ENCODE measurements around the gene FMO4.
A peak's percentile ranks its signal among the peaks of the same experiment; 100 is the strongest.

The FMO4 gene, protein sequence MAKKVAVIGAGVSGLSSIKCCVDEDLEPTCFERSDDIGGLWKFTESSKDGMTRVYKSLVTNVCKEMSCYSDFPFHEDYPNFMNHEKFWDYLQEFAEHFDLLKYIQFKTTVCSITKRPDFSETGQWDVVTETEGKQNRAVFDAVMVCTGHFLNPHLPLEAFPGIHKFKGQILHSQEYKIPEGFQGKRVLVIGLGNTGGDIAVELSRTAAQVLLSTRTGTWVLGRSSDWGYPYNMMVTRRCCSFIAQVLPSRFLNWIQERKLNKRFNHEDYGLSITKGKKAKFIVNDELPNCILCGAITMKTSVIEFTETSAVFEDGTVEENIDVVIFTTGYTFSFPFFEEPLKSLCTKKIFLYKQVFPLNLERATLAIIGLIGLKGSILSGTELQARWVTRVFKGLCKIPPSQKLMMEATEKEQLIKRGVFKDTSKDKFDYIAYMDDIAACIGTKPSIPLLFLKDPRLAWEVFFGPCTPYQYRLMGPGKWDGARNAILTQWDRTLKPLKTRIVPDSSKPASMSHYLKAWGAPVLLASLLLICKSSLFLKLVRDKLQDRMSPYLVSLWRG

DNA sequence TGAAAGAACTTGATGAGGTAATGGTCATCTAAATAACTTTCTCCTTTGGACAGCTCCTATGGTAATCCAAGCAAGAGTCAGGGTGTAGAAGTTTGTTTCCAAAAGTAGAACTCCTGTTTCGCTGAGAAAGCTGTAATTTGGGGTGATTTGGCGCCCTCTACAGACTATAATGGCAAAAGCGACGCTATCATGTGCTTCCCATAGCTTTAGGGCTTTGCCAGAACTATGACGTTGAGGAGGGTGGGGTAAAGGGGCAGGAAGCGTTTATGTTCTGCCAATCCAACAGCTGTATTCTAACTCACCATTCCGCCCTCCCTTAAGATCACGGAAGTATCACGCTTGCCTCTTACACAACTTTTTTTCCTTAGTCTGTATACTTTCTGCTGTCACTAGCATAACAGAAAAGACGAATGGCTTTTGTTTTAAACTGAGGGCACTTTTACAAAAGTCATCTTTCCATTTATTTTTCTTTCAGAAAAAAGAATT is at the start of gene FMO4:
Gene FMO4 (plus strand): TSS at position 349 of the 486 bp plus-strand sequence. CDS start 5,643 bp downstream, outside the sequence.
- TF ChIP-seq, protein P1, sequence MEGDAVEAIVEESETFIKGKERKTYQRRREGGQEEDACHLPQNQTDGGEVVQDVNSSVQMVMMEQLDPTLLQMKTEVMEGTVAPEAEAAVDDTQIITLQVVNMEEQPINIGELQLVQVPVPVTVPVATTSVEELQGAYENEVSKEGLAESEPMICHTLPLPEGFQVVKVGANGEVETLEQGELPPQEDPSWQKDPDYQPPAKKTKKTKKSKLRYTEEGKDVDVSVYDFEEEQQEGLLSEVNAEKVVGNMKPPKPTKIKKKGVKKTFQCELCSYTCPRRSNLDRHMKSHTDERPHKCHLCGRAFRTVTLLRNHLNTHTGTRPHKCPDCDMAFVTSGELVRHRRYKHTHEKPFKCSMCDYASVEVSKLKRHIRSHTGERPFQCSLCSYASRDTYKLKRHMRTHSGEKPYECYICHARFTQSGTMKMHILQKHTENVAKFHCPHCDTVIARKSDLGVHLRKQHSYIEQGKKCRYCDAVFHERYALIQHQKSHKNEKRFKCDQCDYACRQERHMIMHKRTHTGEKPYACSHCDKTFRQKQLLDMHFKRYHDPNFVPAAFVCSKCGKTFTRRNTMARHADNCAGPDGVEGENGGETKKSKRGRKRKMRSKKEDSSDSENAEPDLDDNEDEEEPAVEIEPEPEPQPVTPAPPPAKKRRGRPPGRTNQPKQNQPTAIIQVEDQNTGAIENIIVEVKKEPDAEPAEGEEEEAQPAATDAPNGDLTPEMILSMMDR (IDR thresholded peaks at IDR 0.05; ENCODE audit: poor library complexity, severe bottlenecking) = peak; percentile 94
- Histone ChIP-seq H3K9me3 (ENCODE audit: severe bottlenecking) (no peaks in the 10 kb centered on the region), H3K4me3 (ENCODE audit: severe bottlenecking) (peak within 1 kb of the TSS; percentile 3), H3K27me3 (ENCODE audit: insufficient read depth, poor library complexity, severe bottlenecking) (no peaks in the 10 kb centered on the region), H3K27ac (ENCODE audit: poor library complexity, severe bottlenecking) (no peak within 1 kb of the TSS), H3K4me1 (ENCODE audit: insufficient read depth, poor library complexity, severe bottlenecking) (peaks cover 3% of the 10 kb centered on the region), H3K36me3 (ENCODE audit: low read depth) (no peaks in the 10 kb centered on the region)
- DNase-seq (ENCODE audit: low spot score) = peak; percentile 83
- ATAC-seq (ENCODE audit: low read depth) = peak; percentile 100

DNA sequence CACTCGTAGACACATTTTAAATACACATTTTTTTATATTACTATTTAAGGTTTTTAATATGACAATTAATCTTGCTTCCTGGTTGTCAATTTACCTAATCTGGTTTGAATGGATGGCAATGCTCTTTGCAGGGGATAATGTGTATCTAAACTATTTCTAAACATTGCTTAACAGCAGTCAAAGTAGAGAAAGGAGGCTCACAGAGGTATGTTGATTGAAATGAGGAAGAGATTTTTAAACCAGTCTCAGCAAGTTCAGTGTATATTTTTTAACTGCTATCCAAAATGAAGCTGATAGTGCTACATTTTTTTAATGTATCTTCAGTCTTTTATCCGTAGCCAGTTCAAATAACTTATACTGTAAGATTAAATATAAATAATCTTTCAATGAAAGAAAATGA is 48.3 kb upstream of the FMO4 start:
- no peak overlapping the region for H3K4me3 ChIP-seq (ENCODE audit: severe bottlenecking)
- no peak for ATAC-seq (ENCODE audit: low read depth)
- H3K27ac ChIP-seq (ENCODE audit: poor library complexity, severe bottlenecking) = no peak overlapping the region
- no peaks in the 10 kb centered on the region for H3K9me3 ChIP-seq (ENCODE audit: severe bottlenecking)
- no peaks in the 10 kb centered on the region for H3K4me1 ChIP-seq (ENCODE audit: insufficient read depth, poor library complexity, severe bottlenecking)
- no peaks in the 10 kb centered on the region for H3K36me3 ChIP-seq (ENCODE audit: low read depth)
- TF ChIP-seq, protein P1 (IDR thresholded peaks at IDR 0.05; ENCODE audit: poor library complexity, severe bottlenecking) = no peak
- no peak for DNase-seq (ENCODE audit: low spot score)
- no peaks in the 10 kb centered on the region for H3K27me3 ChIP-seq (ENCODE audit: insufficient read depth, poor library complexity, severe bottlenecking)

DNA sequence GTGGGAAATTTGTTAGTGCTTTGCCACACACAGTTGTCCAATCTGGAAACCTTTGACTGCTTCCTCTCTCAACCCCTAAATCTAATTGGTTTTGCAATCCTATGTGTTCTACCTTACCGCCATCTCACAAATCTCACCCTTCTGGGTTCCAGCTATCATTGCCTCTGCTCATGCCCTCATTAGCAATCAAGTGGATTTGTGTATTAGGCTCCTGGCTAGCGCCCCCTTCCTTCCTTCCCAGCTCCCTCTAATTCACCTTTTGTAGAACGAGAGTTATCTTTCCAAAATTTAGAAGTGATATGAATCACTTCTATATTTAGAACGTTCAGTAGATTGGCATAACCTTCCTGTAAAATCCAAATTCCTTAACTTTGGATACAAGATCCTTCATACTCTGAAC is 47.1 kb upstream of the FMO4 start:
- no peak for ATAC-seq (ENCODE audit: low read depth)
- TF ChIP-seq, protein P1 (IDR thresholded peaks at IDR 0.05; ENCODE audit: poor library complexity, severe bottlenecking) = no peak

DNA sequence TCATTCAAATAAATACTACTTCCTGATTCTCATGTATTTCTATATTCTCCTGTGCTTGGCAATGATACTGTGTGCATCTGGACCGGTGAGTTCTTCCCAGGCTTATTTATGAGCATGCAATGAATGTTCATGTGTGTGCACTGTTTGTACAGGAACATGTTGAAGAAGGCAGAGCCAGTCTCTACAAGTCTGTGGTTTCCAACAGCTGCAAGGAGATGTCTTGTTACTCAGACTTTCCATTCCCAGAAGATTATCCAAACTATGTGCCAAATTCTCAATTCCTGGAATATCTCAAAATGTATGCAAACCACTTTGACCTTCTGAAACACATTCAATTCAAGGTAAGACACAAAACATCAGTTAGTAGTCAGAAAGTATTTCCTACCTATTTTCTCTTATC is 46.6 kb upstream of the FMO4 start:
- Histone ChIP-seq H3K36me3 (ENCODE audit: low read depth) (no peaks in the 10 kb centered on the region), H3K4me3 (ENCODE audit: severe bottlenecking) (no peak overlapping the region), H3K9me3 (ENCODE audit: severe bottlenecking) (no peaks in the 10 kb centered on the region), H3K27ac (ENCODE audit: poor library complexity, severe bottlenecking) (no peak overlapping the region), H3K27me3 (ENCODE audit: insufficient read depth, poor library complexity, severe bottlenecking) (no peaks in the 10 kb centered on the region), H3K4me1 (ENCODE audit: insufficient read depth, poor library complexity, severe bottlenecking) (no peaks in the 10 kb centered on the region)
- TF ChIP-seq, protein P1 (IDR thresholded peaks at IDR 0.05; ENCODE audit: poor library complexity, severe bottlenecking) = no peak
- peak; percentile 36; the same call in 1 of the 3 replicates for ATAC-seq (ENCODE audit: low read depth)
- no peak for DNase-seq (ENCODE audit: low spot score)

More for the DNA sequence above, 47.1 kb upstream of the FMO4 start:
- H3K36me3 ChIP-seq (ENCODE audit: low read depth) = no peaks in the 10 kb centered on the region
- H3K4me3 ChIP-seq (ENCODE audit: severe bottlenecking) = no peak overlapping the region
- no peaks in the 10 kb centered on the region for H3K27me3 ChIP-seq (ENCODE audit: insufficient read depth, poor library complexity, severe bottlenecking)
- H3K27ac ChIP-seq (ENCODE audit: poor library complexity, severe bottlenecking) = no peak overlapping the region
- no peaks in the 10 kb centered on the region for H3K4me1 ChIP-seq (ENCODE audit: insufficient read depth, poor library complexity, severe bottlenecking)
- no peaks in the 10 kb centered on the region for H3K9me3 ChIP-seq (ENCODE audit: severe bottlenecking)
- no peak for DNase-seq (ENCODE audit: low spot score)

Measured in RWPE2 (cell line).